HepG2 (cell line): ENCODE measurements around the gene GGA1. TPM values are rescaled to one million over a fixed set of nuclear protein-coding genes. Genes with fewer than 3 reads are reported as not detected.
A peak's percentile ranks its signal among the peaks of the same experiment; 100 is the strongest.

Experiments
- ARHGAP35 ChIP-seq: sonication (generic); formaldehyde crosslinking; IDR thresholded peaks from 2 replicates; pipeline ENCODE4 v1.9.0; 2022; ENCODE audit warnings: mild to moderate bottlenecking, inconsistent platforms, moderate library complexity, missing genetic modification reagents, borderline replicate concordance
- ATF7-NPFF ChIP-seq: sonication (generic); formaldehyde crosslinking; IDR thresholded peaks from 2 replicates; pipeline ENCODE4 v1.8.1; 2023; ENCODE audit warnings: mild to moderate bottlenecking, low read depth, missing genetic modification reagents, moderate library complexity
- CCDC6 ChIP-seq: sonication (generic); formaldehyde crosslinking; IDR thresholded peaks from 2 replicates; pipeline ENCODE4 v1.8.1; 2022; ENCODE audit warnings: mild to moderate bottlenecking, missing genetic modification reagents, moderate library complexity
- GMEB1 ChIP-seq: sonication (generic); formaldehyde crosslinking; IDR thresholded peaks from 2 replicates; pipeline ENCODE4 v1.5.1; 2020; ENCODE audit warnings: missing genetic modification reagents, mild to moderate bottlenecking, borderline replicate concordance
- ISL2 ChIP-seq: sonication (generic); formaldehyde crosslinking; IDR thresholded peaks from 2 replicates; pipeline ENCODE4 v1.5.0; 2020; ENCODE audit warnings: missing genetic modification reagents
- POLR2AphosphoS2 ChIP-seq: IDR thresholded peaks from 2 replicates; pipeline ENCODE4 v1.6.1; 2011; ENCODE audit warnings: low read depth, low read length, improper control_type of control experiment
- SMAD9 ChIP-seq: sonication (generic); formaldehyde crosslinking; IDR thresholded peaks from 2 replicates; pipeline ENCODE4 v1.5.1; 2020; ENCODE audit warnings: mild to moderate bottlenecking, missing genetic modification reagents
- SNAPC4 ChIP-seq: sonication (generic); formaldehyde crosslinking; IDR thresholded peaks from 2 replicates; pipeline ENCODE4 v1.4.0; 2020; ENCODE audit warnings: mild to moderate bottlenecking, missing genetic modification reagents
- THAP9 ChIP-seq: sonication (generic); formaldehyde crosslinking; IDR thresholded peaks from 2 replicates; pipeline ENCODE4; 2020; ENCODE audit warnings: missing genetic modification reagents, mild to moderate bottlenecking, borderline replicate concordance
- ZNF138 ChIP-seq: sonication (generic); formaldehyde crosslinking; IDR thresholded peaks from 2 replicates; pipeline ENCODE4 v1.5.0; 2020; ENCODE audit warnings: mild to moderate bottlenecking, low read depth, missing genetic modification reagents
- ZNF441 ChIP-seq: sonication (generic); formaldehyde crosslinking; IDR thresholded peaks from 2 replicates; pipeline ENCODE4 v1.7.0; 2021; ENCODE audit warnings: missing genetic modification reagents, borderline replicate concordance
- ZNF530 ChIP-seq: sonication (generic); formaldehyde crosslinking; IDR thresholded peaks from 2 replicates; pipeline ENCODE4 v1.5.0; 2020; ENCODE audit warnings: low read depth, mild to moderate bottlenecking, missing genetic modification reagents
- ZNF556 ChIP-seq: sonication (generic); formaldehyde crosslinking; IDR thresholded peaks from 2 replicates; pipeline ENCODE4 v1.4.0; 2020; ENCODE audit warnings: mild to moderate bottlenecking, missing genetic modification reagents, borderline replicate concordance
- ZNF652 ChIP-seq: IDR thresholded peaks from 2 replicates; pipeline ENCODE4 v1.6.1; 2016; ENCODE audit warnings: low read depth, borderline replicate concordance
- ZNF703 ChIP-seq: sonication (generic); formaldehyde crosslinking; IDR thresholded peaks from 2 replicates; pipeline ENCODE4 v1.5.1; 2020; ENCODE audit warnings: missing genetic modification reagents, mild to moderate bottlenecking, moderate library complexity, borderline replicate concordance
- ZXDC ChIP-seq: sonication (generic); formaldehyde crosslinking; IDR thresholded peaks from 2 replicates; pipeline ENCODE4 v1.5.0; 2020; ENCODE audit warnings: mild to moderate bottlenecking, missing genetic modification reagents
- polyA plus RNA-seq, 8 experiments: library from polyadenylated mRNA; depleted of rRNA in 3 of 8; stranded (reverse) in 7 of 8; unstranded in 1 of 8; fragments of >200 nt; fragmentation: Illumina TruSeq in 4 of 8; extraction: Trizol in 4 of 8; gene quantifications; 2 replicates each; pipeline versions ENCODE4 v1.2.1 to v1.2.3, GENCODE V29; 2011 to 2016; ENCODE audit warnings: low read depth in 4 of 8, missing spikeins in 1 of 8, mixed read lengths in 1 of 8; ENCODE audit not compliant: insufficient read depth in 1 of 8
- total RNA-seq, 5 experiments: library from RNA; depleted of rRNA; stranded (reverse); fragments of >200 nt; fragmentation: Illumina TruSeq; extraction: Trizol; gene quantifications; 2 replicates each; pipeline ENCODE4 v1.2.3, GENCODE V29; 2016; ENCODE audit warnings: low read depth in 1 of 5

The GGA1 gene
- total and polyA plus RNA-seq, 2 of the 13 experiments (the other 11 are each of a cell fraction or from before 2014, with no cell fraction given): 29.1 to 87.2 TPM

- TF ChIP-seq ATF7-NPFF (CRISPR knock-in tag): no peak
- TF ChIP-seq ISL2: no peak
- TF ChIP-seq SNAPC4 (CRISPR knock-in tag): no peak
- no peak for TF ChIP-seq ZNF652 (CRISPR knock-in tag)
- TF ChIP-seq ZNF556 (CRISPR knock-in tag): no peak
- no peak for TF ChIP-seq ZNF441 (CRISPR knock-in tag)
- no peak for TF ChIP-seq CCDC6 (CRISPR knock-in tag)
- no peak for TF ChIP-seq POLR2AphosphoS2
- no peak for TF ChIP-seq THAP9 (CRISPR knock-in tag)
- TF ChIP-seq ZNF530 (CRISPR knock-in tag): no peak
- TF ChIP-seq ARHGAP35 (CRISPR knock-in tag): no peak
- TF ChIP-seq GMEB1 (CRISPR knock-in tag): 0 out of 2 replicates have a peak, but pooled peaks have one; percentile 21
- no peak for TF ChIP-seq ZXDC (CRISPR knock-in tag)
- no peak for TF ChIP-seq ZNF138 (CRISPR knock-in tag)
- TF ChIP-seq SMAD9 (CRISPR knock-in tag): no peak
- no peak for TF ChIP-seq ZNF703 (CRISPR knock-in tag)
Observed at GRCh38 chr22:37631448-37632173, 23.0 kb downstream of the GGA1 start (continued).
